Measurements from ENCODE around the gene MKNK2.
"Not testable (repeated sequence)": the region's sequence is repeated elsewhere in the genome, so short reads cannot be mapped to it uniquely, and the experiment has no call there.

The MKNK2 gene

DNA sequence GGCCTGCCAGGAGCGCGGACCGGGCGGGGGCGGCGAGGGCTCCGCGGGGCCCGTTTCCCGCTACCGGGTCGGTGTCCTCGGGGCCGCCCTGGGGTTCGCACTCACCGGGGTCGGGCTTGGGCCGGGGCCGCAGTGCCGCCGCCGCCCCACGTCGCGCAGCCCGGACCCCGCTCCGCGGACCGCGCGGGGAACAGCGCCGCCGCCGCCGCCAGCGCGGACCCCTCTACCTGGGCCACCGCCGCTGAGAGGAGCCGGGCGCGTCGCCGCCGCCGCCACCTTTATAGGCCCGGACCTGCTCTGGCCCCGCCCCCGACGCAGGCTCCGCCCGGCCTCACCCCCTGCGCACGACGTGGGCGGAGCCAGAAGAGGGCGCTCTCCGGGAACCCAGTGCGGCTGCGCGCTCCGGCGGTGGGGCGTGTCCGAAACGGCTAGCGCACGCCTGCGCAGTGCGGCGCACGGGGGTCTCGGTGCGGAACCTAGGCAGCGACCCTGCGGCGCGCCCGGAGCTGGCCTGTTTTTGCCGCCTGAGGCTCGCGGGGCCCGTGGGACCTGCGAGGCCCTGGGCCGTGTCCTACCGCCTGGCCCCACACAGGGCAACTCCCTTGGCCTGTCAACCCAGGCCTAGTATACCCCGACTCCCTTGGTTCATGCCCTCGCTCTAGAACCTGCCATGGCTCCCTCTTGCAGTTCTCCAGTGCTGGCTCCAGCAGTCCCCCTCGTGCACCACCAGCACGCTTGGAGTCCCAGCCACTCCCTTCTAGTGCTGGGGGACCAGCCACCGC, at the start of gene MKNK2:
MKNK2 (minus strand) TSS at position 254 of the 782 bp plus-strand sequence. CDS start 393 bp downstream, outside the sequence.
- DNase-seq: peak; percentile 93

DNA sequence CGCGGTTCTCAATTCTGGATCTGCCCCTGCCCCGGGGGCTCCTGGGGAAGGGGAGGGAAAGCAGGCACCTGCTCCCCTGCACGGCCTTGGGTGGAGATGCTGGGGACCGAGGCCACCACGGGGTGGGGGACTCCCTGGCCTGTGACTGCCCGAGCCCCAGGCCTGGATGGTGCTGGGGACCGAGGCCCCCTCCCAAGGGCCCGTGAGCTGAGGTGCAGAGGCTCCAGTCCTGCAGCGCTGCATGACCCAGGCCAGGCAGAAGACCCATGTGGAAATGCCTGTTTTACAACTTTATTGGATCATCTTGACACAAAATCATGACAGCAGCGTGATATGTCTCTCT, 49.6 kb upstream of the MKNK2 start:
- DNase-seq: no peak

- no peak for DNase-seq
These were observed 49.1 kb upstream of the MKNK2 start for GRCh38 chr19:2099937-2100718.

DNA sequence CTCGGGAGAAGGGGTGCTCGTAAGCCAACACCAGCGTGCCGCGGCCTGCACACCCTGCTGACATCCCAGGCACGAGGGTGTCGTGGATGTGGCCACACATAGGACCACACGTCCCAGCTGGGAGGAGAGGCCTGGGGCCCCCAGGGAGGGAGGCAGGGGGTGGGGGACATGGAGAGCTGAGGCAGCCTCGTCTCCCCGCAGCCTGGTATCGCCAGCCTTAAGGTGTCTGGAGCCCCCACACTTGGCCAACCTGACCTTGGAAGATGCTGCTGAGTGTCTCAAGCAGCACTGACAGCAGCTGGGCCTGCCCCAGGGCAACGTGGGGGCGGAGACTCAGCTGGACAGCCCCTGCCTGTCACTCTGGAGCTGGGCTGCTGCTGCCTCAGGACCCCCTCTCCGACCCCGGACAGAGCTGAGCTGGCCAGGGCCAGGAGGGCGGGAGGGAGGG, 48.0 kb upstream of the MKNK2 start:
- no peak for DNase-seq

DNA sequence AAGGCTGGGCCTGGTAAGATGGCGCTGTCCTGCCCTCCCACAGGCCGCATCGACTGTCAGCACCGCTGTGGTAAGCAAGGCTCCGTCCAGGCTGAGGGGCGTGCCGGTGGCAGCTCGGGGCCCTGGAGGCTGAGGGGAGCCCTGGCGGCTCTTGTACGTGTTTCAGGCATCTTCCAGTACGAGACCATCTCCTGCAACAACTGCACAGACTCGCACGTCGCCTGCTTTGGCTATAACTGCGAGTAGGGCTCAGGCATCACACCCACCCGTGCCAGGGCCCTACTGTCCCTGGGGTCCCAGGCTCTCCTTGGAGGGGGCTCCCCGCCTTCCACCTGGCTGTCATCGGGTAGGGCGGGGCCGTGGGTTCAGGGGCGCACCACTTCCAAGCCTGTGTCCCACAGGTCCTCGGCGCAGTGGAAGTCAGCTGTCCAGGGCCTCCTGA, 46.9 kb upstream of the MKNK2 start:
- no peak for DNase-seq

DNA sequence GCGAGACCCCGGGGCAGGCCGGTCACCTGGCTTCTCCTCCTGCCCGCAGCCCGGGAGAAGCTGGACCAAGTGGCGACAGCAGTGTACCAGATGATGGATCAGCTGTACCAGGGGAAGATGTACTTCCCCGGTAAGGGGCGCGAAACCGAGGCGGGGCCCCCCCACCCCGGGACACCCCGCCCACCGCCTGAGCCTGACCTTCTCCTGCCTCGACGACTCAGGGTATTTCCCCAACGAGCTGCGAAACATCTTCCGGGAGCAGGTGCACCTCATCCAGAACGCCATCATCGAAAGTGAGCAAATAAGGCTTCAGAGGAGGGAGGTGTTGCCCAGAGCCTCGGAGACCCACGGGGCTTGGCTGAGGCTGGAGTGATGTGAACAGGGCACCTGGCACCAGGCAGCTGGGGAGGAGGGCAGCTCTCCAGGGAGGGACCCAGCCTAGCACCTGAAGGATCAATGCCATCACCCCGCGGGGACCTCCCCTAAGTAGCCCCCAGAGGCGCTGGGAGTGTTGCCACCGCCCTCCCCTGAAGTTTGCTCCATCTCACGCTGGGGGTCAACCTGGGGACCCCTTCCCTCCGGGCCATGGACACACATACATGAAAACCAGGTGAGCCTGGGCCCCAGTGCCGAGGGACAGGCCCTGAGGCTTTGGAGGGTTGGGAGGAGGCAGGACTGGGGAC, 46.3 kb upstream of the MKNK2 start:
- DNase-seq: peak; percentile 77

- DNase-seq: peak; percentile 99
These were observed 45.6 kb upstream of the MKNK2 start, which contains the start of gene IZUMO4 for GRCh38 chr19:2096480-2097202. TSS of gene IZUMO4 (plus strand) at chr19:2096915. CDS start at chr19:2096946, 31 bp downstream.

- DNase-seq: peak; percentile 90
These were observed 45.0 kb upstream of the MKNK2 start, which contains the start of gene MOB3A for GRCh38 chr19:2096034-2096479. TSS of gene MOB3A (minus strand) at chr19:2096326. CDS start at chr19:2078560, 17,766 bp downstream.

- DNase-seq: not testable (repeated sequence)
These were observed 41.0 kb upstream of the MKNK2 start for GRCh38 chr19:2091926-2092525.

- no peak for DNase-seq
These were observed 38.6 kb upstream of the MKNK2 start for GRCh38 chr19:2089727-2090053.

DNA sequence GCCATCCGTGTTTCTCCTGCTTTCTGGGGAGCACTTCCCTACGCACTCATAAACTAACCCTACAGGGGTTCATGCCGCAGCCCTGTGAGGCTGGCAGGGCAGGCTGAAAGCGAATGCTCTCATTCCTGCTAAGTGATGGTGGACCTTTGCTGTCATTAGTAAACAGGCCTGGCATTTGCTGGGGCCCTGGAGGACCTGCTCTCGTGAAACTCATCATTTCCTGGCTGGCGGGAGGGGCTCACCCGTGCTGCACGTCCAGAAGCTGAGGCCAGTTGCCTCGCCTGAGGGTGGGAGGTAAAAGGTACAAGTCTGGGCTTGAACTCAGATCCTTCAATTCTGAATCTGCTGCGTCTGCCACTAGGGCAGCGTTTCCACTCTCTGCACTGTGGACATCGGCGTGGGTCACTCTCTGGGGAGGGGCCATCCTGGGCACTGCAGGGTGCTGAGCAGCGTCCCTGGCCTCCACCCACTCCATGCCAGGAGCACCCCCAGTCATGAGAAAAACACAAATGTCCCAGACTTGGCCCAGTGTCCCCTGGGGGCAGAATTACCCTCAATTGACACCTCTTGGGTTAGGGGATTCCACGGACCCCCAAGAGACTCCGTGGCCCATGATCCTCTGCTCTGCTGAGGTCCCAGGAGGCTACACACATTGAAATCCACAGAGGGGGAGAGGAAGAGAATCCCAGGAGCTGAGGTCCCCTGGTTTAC, 38.1 kb upstream of the MKNK2 start:
- DNase-seq: no peak

- peak; percentile 62 for DNase-seq
These were observed 36.6 kb upstream of the MKNK2 start for GRCh38 chr19:2087621-2088100.

GRCh38 chr19:2086695-2087620, 35.9 kb upstream of the MKNK2 start:
- DNase-seq: not testable (repeated sequence)

GRCh38 chr19:2084993-2085720, 34.1 kb upstream of the MKNK2 start:
- peak; percentile 97 for DNase-seq

- peak; percentile 78 for DNase-seq
These were observed 32.3 kb upstream of the MKNK2 start for GRCh38 chr19:2083174-2083854.

GRCh38 chr19:2081873-2082810, 31.1 kb upstream of the MKNK2 start:
- peak; percentile 72 for DNase-seq

DNA sequence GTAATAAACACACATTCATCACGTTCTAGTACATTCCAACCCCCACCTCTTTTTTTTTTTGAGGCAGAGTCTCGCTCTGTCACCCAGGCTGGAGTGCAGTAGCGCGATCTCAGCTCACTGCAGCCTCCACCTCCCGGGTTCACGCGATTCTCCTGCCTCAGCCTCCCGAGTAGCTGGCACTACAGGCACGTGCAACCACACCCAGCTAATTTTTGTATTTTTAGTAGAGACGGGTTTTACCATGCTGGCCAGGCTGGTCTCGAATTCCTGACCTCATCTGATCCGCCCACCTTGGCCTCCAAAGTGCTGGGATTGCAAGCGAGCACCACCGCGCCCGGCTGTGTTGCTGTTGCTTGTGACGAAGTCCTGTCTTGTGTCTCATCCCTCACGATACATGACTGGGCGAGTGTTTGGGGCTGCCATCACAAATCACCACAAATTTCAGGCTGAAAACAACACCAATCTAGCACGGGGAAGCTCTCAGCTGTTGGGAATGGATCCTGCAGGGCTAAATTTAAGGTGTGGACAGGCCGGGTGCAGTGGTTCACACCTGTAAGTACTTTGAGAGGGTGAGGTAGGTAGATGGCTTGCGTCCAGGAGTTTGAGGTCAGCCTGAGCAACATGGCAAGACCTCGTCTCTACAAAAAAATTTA, 29.4 kb upstream of the MKNK2 start:
- no peak for DNase-seq

All from CD4-positive, alpha-beta T cell treated with Interleukin-12 subunit alpha and Interleukin-12 subunit beta, for 1 hour (primary cell).